Measurements from ENCODE around the gene ZCCHC8.
"Not testable (repeated sequence)": the region's sequence is repeated elsewhere in the genome, so short reads cannot be mapped to it uniquely, and the experiment has no call there.

The ZCCHC8 gene

DNA sequence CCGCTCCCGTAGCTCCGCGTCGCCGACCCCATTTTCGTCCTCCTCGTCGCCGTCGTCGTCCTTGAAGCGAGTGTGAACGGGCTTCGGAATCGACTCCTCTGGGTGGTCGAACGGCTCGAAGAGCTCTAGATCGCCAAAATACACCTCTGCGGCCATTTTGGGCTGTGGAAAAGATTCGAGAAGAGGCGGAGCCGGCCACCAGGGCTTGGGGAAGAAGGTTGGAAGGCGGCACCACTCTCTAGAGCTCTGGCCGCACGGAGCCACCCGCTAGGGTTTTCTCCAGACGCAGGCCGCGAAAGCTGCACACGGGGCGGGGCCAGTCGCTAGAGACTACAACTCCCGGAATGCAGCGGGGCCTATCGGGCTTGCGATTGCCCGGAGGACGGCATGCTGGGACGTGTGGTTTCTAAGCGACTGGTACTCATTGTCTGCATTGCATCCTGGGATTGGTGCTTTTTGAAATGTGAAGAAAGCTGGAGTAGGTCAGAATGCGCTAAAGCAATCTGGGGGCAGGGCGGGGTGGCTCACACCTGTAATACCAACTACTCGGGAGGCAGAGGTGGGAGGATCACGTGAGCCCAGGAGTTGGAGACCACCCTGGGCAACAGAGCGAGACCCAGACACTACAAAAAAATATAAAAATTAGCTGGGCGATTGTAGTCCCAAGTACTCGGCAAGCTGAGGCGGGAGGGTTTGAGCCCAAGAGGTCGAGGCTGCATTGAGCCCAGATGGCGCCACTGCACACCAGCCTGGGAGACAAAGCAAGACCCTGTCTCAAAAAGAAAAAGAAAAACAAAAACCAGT lies at the start of gene ZCCHC8:
Gene ZCCHC8 (minus strand): TSS at position 248 of the 804 bp plus-strand sequence. CDS start 92 bp downstream, at position 156.
- DNase-seq: peak; percentile 97

DNA sequence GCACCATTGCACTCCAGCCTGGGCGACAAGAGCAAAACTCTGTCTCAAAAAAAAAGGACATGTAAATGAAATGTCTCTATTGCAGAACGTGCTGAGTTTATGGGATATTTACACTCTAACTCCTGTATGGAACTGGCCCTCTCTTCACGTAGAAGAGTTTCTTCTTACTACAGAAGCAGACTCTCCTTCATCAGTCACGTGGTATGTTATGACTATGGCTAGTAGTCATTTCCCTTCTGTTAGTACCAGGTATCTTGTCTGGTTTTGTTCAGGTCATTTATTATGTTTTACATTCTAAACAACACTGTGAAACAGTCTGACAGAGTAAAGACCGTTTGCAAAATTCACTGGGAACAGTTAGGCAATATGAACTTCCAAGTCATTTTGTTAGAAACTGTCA lies 46.6 kb upstream of the ZCCHC8 start:
- no peak for DNase-seq

DNA sequence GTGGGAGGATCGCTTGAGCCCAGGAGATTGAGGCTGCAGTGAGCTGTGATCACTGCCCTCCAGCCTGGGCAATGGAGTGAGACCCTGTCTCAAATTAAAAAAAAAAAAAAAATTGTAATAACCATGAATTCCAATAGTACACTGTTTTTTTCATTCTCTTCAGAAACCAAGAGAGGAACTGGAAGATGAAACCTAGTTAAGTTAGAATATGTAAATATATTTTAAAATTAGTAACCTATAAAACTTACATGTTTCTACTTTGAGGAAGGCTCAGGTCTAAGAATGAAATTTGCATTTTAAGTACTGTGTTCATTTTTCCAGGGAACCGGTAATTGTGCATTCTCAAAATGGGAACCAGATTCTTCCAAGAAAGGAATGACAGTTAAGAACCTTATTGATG lies 45.1 kb upstream of the ZCCHC8 start:
- no peak for DNase-seq

DNA sequence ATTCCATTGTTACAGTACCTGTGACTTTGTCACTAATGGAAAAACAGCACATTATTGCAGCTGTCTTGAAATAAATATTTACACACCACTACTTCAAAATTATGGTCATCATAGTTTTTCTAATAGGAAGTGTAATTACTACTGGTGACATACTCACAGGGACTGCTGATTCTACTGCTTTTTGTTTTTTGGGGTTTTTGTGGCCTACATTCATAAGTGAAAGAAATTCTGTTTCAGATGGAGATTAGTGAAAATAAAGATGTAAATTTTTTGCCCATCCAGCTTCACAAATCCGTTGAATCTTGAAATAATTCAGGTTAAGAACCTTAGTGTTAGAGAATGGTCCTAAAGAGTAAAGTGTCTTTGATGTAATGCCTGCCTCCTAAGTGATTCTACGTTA lies 43.8 kb upstream of the ZCCHC8 start:
- no peak for DNase-seq

DNA sequence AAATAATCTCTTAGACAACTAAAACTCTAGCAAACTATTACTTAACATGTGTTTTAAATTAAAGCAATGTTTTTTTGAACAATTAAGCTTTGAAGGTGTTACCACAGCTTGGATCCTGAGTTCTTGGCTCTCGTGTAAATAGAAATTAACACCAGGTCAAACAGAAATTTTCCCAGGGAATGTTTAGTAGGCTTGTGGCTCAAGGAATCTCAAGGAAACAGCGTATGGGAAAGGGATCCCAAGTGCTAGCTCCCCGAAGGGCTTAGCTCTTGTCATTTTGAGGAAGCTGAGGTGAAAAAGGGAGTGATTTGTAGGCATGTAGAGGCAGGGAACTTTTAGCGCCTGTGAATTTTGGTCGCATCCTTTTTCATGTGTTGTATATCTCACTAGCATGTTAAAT lies 37.8 kb upstream of the ZCCHC8 start:
- DNase-seq: no peak

DNA sequence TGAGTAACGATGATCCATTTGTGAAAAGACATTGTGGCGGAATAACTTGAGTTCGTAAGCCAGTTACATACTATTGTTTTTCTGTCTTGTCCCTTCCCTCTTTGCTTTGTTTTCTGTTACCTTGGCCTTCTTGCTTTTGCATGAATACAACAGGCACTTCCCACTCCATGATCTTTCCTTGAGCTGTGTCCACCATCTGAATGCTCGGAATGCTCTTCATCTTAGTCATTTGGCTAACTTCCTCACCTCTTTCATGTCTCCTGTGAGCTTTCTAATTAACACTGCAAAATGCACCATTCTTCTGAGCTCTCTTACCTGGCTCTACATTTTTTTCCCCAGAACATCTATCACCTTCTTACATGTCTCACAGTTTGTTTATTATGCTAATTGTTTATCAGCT lies 36.3 kb upstream of the ZCCHC8 start:
- DNase-seq: no peak

DNA sequence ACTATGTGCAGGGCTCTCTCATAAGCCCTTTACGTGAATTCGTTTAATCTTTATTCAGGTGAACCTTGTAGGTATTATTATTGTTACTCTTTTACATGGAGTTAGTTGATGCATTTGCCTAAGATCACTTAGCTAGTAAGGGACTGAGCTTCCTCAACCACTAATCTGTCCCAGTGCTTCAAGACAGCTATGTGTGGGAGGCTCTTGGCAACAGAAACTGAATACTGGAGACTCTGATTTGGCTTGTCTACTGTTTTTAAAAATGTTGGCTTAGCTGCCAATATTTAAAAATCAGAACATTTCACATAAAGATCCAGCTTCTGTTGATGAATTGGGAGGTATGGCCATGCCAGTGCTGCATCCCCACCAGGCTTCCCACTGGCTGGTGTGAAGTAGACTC lies 33.1 kb upstream of the ZCCHC8 start:
- no peak for DNase-seq

DNA sequence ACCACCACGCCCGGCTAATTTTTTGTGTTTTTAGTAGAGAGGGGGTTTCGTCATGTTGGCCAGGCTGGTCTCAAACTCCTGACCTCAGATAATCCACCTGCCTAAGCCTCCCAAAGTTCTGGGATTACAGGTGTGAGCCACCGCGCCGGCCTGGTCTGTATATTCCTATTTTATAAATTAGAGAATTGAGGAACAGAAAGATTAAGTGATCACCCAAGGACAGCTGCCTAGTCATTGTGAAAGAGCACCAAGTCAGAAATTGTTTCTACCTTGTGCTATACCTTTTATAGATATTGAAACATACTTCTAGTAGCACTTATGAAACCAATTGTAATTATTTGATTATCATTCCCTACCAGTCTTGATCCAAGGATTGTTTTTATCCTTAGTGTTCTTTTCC lies 28.3 kb upstream of the ZCCHC8 start:
- DNase-seq: no peak

DNA sequence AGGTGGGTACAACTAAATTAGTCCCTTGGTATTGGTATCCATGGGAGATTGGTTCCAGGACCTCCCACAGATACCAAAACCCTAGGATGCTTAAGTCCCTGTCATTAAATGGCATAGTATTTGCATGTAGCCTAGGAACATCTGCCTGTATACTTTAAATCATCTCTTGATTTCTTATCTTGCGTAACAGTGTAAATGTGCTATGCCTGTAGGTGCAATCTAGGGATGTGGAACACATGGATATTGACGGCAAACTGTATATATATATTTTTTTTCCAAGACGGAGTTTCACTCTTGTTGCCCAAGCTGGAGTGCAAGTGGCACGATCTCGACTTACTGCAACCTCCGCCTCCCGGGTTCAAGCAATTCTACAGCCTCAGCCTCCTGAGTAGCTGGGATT lies 27.9 kb upstream of the ZCCHC8 start:
- DNase-seq: no peak

DNA sequence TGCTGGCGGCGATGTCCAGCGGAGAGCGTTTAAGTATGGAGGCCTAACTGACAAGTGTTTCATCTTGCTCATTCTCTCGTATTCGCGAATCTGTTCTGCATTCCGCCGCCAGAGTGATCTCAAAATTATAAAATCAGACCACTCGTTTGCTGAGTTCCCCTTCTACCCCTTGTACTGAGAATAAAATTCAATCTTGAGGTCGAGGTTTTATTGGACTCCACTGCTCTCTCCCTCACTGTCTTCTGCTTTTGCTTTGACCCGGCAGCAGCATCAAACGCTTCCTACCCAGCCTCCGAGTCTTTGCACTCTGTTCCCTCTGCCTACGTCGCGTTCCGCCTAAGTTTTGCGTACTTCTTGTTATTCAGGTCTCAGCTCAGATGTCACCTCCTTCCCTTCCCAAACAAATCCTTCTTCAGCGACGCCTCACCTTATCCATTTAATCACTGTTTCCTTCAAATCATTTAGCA lies 26.8 kb upstream of the ZCCHC8 start:
- peak; percentile 31 for DNase-seq

DNA sequence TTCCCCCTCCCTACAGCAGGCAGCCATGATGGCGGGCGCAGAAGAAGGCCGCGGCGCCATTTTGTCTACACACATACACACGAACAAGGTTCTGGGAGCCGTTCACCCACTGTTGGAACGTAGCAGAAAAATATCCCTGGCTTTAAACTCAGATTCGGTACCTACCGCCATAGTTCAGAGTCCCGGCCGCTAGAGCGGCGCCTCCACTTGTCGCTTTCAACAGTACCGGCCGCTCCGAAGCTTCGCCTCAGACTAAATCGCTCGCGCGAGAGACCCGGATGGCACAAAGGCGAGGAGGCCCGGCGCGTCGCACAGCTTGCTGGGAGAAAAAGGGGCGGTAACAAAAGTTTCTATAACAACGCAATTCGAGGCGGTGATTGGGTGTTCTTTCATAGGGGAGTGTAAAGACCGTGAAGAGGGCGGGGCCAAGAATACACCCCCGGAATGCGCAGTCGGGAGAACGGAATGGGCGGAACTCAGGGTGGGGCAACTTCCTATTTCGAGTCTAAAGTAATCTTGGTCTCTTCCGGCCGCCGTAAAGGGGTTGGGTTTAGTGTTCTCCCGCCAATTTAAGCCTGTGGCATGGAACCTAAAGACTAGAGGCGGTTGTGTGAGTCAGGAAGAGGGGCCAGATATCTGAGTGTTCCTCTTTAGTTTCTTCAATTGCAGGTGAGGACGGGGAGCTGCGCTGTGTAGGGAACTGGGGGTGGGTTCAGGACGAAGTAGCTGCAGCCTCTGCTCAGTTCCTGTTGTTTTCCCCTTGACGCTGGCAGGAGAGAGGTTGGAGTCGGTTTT lies 26.1 kb upstream of the ZCCHC8 start, which contains the start of the genes KNTC1 and RSRC2:
Gene KNTC1 (plus strand): TSS at position 567 of the 795 bp plus-strand sequence. CDS start 2,815 bp downstream, outside the sequence.
Gene RSRC2 (minus strand): TSS at position 254 of the 795 bp plus-strand sequence. CDS start 83 bp downstream, at position 171.
- DNase-seq: peak; percentile 100

DNA sequence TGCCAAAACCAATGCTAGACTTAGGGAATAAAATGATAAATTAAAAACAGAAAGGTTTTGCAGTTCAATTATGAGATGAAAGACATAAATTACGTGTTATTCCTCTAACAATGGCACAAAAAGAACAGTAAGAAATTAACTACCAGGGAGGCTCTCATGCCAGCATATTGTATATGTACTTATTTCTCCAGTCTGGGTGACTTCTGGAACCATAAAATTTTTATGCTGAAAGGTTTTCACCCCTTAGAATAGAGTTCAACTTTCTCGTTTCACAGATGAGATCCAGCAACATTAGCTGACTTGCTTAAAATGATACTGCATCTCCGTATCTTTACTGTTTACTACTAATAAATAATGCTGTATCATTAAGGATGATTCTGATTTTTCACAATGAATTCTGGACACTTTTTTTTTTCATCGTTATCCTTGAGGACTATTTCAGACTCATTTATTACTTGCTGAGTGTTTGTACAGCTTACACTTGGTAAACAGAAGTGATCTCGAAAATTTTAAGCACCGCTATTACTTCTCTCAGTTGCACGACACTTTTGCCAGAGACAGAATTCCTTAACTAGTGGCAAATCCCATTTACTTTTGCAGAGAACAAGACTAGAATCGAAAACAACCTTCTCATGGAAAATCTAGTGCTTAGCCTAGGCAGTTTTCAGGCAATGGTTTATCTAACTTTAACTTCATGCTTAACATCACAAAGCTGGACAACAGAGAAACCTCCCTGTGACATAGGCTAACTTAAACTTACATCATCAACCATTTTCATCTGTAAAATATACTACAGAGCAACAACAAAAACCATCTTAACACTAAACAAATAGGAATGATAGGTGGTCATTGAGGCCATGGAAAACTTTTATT lies 23.4 kb upstream of the ZCCHC8 start:
- DNase-seq: no peak

DNA sequence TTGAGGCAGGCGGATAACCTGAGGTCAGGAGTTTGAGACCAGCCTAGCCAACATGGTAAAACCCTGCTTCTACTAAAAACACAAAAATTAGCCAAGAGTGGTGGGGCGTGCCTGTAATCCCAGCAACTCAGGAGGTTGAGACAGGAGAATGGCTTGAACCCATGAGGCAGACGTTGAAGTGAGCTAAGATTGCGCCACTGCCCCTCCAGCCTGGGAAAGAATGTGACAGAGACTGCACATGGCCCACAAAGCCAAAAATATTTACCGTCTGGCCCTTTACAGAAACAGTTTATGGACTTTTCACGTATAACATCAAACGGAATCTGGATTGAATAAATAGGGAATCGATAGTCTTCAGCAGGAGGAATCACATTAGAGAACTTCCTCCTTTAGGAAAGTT lies 22.5 kb upstream of the ZCCHC8 start:
- no peak for DNase-seq

DNA sequence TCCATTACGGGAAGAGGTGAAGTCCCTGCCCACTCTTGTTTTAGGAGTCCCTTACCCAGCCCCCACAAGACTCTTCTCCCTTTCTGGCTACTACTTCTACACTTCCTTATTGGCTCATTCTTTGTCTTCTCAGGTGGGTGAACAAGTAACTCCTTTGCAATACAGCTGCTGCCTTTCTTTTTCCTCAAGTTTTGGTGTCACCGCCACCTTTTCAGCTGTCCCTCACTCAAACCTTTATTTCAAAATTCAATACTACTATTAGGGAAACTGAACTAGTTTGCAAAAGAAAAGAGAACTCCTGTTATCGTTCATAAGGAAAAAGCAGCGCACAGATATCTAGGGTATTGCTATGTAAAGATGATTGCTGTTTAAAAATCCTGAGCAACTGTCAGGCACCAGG lies 19.9 kb upstream of the ZCCHC8 start:
- no peak for DNase-seq

DNA sequence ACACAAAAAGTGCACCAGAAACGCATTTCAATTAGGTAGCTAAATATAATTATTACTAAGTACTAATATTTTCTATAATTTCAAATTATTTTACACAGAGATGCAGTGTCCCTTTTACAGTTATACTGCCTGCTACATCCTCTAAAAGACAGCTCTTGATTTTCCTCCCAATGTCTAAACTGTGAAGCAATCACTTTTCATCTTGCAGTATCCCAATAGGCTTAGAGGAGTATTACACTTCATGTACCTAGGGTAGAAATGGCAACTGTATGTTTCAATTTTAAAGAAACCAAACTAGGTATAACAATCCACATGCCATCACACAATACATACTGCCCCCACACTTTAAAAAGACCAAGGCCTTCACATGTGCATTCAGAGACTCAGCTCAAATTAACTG lies 18.7 kb upstream of the ZCCHC8 start:
- no peak for DNase-seq

DNA sequence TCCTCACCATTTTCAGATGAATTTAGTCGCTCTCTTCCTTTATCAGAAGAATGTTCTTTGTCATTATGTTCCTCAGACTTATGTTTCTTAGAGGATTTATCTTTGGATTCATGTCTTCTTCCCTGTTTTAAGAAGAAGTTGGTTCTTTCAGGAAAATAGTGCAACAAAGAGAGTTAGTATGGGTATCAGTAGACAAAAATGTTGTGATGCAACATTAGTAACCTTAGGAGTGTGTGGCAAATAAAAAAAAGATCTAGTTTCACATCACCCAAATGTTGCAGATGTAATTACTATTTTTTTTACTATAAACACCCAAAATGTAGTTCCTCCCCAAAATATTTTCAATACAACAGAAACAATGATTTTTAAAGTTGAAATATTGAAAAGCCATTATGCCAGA lies 18.2 kb upstream of the ZCCHC8 start:
- no peak for DNase-seq

DNA sequence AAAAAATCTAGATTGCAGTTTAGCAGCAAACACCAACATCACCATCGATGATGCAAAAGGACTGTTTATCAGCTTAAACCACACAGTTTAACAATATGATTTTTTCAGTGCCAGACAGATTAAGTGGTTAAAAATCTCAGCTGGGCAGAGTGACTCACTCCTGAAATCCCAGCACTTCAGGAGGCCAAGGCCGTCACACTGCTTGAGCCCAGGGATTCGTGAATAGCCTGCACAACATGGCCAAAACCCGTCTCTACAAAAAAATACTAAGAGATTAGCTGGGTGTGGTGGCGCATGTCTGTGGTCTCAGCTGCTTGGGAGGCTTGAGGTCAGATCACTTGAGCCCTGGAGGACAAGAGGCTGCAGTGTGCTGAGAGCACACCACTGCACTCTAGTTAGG lies 17.1 kb upstream of the ZCCHC8 start:
- no peak for DNase-seq

DNA sequence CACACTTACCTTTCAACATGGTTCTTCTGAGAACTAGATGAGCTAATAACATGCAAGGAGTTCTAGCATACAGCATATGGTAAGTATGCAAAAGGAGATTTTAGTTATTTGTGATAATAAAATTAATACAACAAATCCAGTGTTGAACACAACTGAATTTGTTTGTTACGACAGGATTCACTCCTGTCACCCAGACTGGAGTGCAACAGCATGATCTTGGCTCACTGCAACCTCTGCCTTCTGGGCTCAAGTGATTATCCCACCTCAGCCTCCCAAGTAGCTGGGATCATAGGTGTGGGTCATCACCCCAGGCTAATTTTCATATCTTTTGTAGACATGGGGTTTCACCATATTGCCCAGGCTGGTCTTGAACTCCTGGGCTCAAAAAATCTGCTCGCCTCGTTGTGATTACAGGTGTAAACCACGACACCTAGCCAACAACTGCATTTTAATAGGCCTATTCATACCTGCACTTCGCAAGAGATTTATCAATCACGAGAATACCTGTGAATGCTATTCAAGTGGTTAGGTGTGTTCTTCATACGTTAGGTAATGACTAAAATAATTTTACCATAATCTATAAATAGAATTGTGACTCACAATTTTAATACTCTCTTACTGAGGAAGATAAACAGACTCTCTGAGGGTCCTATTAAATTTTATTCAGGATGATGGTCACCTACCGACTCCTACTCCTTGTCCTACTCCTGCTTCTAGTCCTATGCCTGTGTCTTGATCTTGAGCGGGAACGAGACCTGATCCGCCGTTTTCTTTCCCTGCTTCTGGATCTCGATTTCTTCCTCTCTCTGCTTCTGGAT lies 16.0 kb upstream of the ZCCHC8 start:
- DNase-seq: no peak

DNA sequence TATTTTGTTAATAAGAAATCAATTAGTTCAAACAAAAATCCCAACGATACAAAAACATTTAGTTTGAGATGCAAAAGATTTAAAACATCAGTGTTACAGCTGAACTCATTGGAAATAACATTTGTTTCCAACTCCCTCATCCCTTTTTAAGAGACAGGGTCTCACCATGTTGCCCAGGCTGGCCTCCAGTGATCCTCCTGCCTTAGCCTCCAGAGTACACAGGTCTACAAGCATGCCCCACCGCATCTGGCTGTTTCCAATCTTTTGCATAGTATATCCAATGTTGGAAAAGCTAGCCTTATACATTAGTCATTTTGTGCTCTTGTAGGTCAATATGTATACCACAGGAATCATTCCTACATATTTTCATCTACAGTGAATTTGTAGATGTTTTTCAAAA lies 14.5 kb upstream of the ZCCHC8 start:
- no peak for DNase-seq

DNA sequence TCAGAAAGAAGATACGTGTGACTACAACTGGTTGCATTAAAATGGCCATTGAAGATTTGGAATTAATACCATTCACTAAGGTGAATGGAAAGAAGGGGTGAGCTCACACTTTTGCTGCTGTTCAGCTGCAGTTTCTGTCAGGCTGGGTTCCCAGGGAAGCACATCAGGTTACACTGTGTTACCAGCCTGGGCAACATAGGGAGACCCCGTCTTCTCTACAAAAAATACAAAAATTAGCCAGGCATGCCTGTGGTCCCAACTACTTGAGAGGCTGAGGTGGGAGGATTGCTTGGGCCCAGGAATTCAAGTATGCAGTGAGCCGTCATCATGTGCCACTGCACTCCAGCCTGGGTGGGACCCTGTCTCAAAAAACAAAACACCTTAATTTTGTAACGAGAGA lies 12.9 kb upstream of the ZCCHC8 start:
- DNase-seq: no peak

DNA sequence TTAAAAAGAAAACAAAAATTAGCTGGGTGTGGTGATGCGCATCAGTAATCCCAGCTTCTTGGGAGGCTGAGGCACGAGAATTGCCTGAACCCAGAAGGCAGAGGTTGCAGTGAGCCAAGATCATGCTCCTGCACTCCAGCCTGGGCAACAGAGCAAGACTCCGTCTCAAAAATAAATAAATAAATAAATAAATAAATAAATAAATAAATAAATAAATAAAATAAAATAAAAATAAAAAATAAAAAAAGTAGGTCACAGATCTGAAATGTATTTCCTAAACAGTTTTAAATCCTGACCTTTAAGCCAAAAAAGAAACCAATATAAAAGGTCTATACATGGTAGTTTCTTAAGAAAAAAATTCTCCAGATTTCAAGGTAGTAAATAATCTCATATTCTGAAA lies 12.3 kb upstream of the ZCCHC8 start:
- DNase-seq: not testable (repeated sequence)

DNA sequence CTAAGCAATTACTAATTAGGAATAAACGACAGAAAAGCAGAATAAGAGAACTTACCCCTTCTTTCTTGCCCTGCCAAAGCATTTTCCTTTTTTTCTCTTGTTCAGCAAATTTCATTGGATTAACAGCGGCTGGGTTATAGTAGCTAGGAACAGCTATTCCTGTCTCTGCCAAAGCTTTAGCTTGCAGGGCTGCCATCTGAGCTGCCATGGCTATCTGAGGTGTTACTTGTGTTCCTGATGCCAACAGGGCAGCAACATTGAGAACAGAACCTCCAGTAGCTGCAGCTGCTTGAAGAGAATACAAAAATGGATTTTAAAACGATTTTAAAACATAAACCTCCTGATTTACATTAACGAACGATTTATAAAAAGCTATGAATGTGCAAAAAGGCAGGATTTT lies 7.4 kb upstream of the ZCCHC8 start:
- no peak for DNase-seq

All from CD4-positive, alpha-beta T cell treated with Interleukin-10 for 1 hour (primary cell).